ENCODE results near the gene ORM1.

- no peak for TF ChIP-seq EP300 (IDR thresholded peaks at IDR 0.05)
- no peak for TF ChIP-seq CTCF (IDR thresholded peaks at IDR 0.05)
- no peak for TF ChIP-seq POLR2A (IDR thresholded peaks at IDR 0.05)
These were observed 5.1 kb upstream of the ORM1 start for GRCh38 chr9:114317665-114318357.
